HUES48 (cell line): ENCODE measurements around the gene GTF3C1.

Source experiments
- H3K27ac ChIP-seq: one replicate; pipeline ENCODE4 v1.7.0; 2013; ENCODE audit warnings: low read depth, low read length, inconsistent platforms
- H3K27me3 ChIP-seq: 2 replicates; pipeline ENCODE4 v1.6.1; 2013; ENCODE audit warnings: mild to moderate bottlenecking, low read length; ENCODE audit not compliant: control insufficient read depth, insufficient read depth
- H3K36me3 ChIP-seq: 2 replicates; pipeline ENCODE4 v1.6.1; 2013; ENCODE audit warnings: low read length; ENCODE audit not compliant: control insufficient read depth, insufficient read depth
- H3K4me1 ChIP-seq: 2 replicates; pipeline ENCODE4 v1.6.1; 2013; ENCODE audit warnings: mild to moderate bottlenecking, low read length; ENCODE audit not compliant: control insufficient read depth, insufficient read depth
- H3K4me3 ChIP-seq: 2 replicates; pipeline ENCODE4 v1.5.1; 2013; ENCODE audit warnings: mild to moderate bottlenecking, low read depth, low read length
- H3K9ac ChIP-seq: 2 replicates; pipeline ENCODE4 v1.6.1; 2013; ENCODE audit warnings: mild to moderate bottlenecking, low read depth, low read length, moderate library complexity
- H3K9me3 ChIP-seq: 2 replicates; pipeline ENCODE4 v1.6.1; 2013; ENCODE audit warnings: low read length; ENCODE audit not compliant: control insufficient read depth, insufficient read depth

GTF3C1 gene

GRCh38 chr16:27449434-27450195 is 100.1 kb downstream of the GTF3C1 start:
- no peak overlapping the region for H3K27ac ChIP-seq
- H3K36me3 ChIP-seq: no peaks in the 10 kb centered on the region

DNA sequence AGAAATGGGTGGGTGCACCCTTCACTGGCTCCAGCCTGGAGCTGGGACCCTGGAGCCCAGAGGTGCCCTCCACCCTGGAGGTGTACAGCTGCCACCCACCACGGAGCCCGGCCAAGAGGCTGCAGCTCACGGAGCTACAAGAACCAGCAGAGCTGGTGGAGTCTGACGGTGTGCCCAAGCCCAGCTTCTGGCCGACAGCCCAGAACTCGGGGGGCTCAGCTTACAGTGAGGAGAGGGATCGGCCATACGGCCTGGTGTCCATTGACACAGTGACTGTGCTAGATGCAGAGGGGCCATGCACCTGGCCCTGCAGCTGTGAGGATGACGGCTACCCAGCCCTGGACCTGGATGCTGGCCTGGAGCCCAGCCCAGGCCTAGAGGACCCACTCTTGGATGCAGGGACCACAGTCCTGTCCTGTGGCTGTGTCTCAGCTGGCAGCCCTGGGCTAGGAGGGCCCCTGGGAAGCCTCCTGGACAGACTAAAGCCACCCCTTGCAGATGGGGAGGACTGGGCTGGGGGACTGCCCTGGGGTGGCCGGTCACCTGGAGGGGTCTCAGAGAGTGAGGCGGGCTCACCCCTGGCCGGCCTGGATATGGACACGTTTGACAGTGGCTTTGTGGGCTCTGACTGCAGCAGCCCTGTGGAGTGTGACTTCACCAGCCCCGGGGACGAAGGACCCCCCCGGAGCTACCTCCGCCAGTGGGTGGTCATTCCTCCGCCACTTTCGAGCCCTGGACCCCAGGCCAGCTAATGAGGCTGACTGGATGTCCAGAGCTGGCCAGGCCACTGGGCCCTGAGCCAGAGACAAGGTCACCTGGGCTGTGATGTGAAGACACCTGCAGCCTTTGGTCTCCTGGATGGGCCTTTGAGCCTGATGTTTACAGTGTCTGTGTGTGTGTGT is 100.9 kb downstream of the GTF3C1 start:
- no peak overlapping the region for H3K9ac ChIP-seq

More at GRCh38 chr16:27449434-27450195, 100.1 kb downstream of the GTF3C1 start:
- Histone ChIP-seq H3K4me3 (no peak overlapping the region), H3K4me1 (no peaks in the 10 kb centered on the region), H3K27me3 (no peaks in the 10 kb centered on the region), H3K9ac (no peak overlapping the region), H3K9me3 (peaks cover 2% of the 10 kb centered on the region; the same call in 1 of the 2 replicates)

DNA sequence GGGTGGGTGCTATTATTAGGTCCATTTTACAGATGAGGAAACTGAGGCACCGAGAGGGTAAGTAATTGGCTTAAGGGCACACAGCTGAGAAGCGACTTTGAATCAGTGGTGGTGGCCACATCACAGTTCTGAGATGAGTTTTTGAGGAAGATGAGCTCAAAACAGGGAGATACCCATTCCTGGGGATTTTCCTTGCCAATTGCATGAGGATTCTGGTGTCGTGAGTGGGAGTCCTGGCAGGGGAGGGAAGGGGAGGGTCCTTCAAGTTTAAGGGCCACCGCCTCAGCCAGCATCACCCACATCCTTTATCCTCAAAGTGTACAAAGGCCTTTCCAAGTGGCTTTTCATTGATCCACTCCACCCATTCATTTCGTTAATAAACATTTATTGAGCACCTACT is 102.4 kb downstream of the GTF3C1 start:
- H3K27ac ChIP-seq: no peak overlapping the region
- H3K27me3 ChIP-seq: no peaks in the 10 kb centered on the region
- peaks cover 12% of the 10 kb centered on the region for H3K9me3 ChIP-seq
- H3K4me1 ChIP-seq: no peaks in the 10 kb centered on the region
- H3K36me3 ChIP-seq: no peaks in the 10 kb centered on the region
- no peak overlapping the region for H3K4me3 ChIP-seq
- H3K9ac ChIP-seq: no peak overlapping the region

More for the DNA sequence above, 100.9 kb downstream of the GTF3C1 start:
- Histone ChIP-seq H3K36me3 (no peaks in the 10 kb centered on the region), H3K27me3 (no peaks in the 10 kb centered on the region), H3K27ac (no peak overlapping the region), H3K9me3 (peaks cover 11% of the 10 kb centered on the region), H3K4me1 (no peaks in the 10 kb centered on the region), H3K4me3 (no peak overlapping the region)

DNA sequence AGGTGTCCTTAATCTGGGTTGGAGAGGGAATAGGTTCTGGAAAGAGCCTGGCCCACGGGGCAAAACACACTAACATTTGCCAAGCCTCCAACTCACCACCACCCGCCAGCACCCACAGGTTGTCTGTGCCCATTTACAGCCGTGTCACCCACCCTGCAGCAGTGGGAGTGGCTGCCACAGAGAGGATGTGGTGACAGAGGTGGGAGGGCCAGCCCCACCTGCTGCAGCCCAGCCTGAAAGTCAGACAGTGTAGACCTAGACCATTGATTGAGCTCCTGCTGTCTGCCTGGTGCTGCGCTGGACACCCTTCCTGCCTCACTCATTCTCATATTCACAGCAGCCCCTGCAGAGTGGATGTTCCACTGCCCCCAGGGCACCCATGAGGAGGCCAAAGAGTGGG is 103.0 kb downstream of the GTF3C1 start:
- H3K27ac ChIP-seq: no peak overlapping the region
- no peaks in the 10 kb centered on the region for H3K27me3 ChIP-seq
- no peaks in the 10 kb centered on the region for H3K4me1 ChIP-seq
- no peaks in the 10 kb centered on the region for H3K36me3 ChIP-seq
- no peak overlapping the region for H3K9ac ChIP-seq
- no peak overlapping the region for H3K4me3 ChIP-seq
- H3K9me3 ChIP-seq: peaks cover 12% of the 10 kb centered on the region

GRCh38 chr16:27445502-27446175 is 104.1 kb downstream of the GTF3C1 start:
- no peak overlapping the region for H3K4me3 ChIP-seq
- no peaks in the 10 kb centered on the region for H3K36me3 ChIP-seq
- no peaks in the 10 kb centered on the region for H3K27me3 ChIP-seq
- peaks cover 12% of the 10 kb centered on the region for H3K9me3 ChIP-seq
- H3K9ac ChIP-seq: no peak overlapping the region
- H3K27ac ChIP-seq: no peak overlapping the region
- no peaks in the 10 kb centered on the region for H3K4me1 ChIP-seq

DNA sequence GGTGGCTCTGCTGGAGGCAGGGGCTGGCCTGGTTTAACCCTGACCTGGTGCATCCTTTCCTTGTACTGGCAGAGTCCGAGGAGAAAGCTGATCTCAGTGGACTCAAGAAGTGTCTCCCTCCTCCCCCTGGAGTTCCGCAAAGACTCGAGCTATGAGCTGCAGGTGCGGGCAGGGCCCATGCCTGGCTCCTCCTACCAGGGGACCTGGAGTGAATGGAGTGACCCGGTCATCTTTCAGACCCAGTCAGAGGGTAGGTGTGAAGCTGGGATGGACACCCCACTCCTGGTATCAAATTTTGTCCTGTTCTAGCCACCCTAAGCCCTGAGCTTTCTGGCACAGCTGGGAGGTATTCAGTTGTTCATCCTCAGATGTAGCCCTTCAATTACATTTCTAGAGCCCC is 105.2 kb downstream of the GTF3C1 start:
- Histone ChIP-seq H3K9me3 (peaks cover 12% of the 10 kb centered on the region), H3K4me3 (no peak overlapping the region), H3K27me3 (no peaks in the 10 kb centered on the region), H3K9ac (no peak overlapping the region), H3K36me3 (no peaks in the 10 kb centered on the region), H3K27ac (no peak overlapping the region), H3K4me1 (no peaks in the 10 kb centered on the region)

DNA sequence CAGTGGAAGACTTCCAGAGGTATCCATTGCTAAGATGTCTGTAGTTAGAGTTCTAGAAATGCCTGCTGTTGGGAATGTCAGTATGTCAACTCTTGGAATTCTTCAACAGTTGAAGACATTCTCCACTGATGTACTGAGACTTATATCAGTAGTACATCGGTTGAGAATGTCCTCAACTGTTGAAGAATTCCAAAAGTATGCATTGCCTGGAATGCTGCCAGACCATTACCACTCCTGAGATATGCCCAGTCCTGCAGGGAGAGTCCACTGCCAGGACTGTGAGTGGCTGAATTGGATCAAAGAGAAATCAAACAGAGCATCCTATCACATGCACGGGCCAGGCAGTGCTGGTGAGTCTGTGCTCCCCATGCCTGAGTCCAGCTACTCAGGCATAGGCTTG is 105.7 kb downstream of the GTF3C1 start:
- H3K27me3 ChIP-seq: no peaks in the 10 kb centered on the region
- no peak overlapping the region for H3K4me3 ChIP-seq
- H3K9ac ChIP-seq: no peak overlapping the region
- no peak overlapping the region for H3K27ac ChIP-seq
- H3K9me3 ChIP-seq: peaks cover 12% of the 10 kb centered on the region
- H3K36me3 ChIP-seq: no peaks in the 10 kb centered on the region
- no peaks in the 10 kb centered on the region for H3K4me1 ChIP-seq

- no peaks in the 10 kb centered on the region for H3K27me3 ChIP-seq
- H3K36me3 ChIP-seq: no peaks in the 10 kb centered on the region
- no peak overlapping the region for H3K27ac ChIP-seq
- H3K9ac ChIP-seq: no peak overlapping the region
- no peaks in the 10 kb centered on the region for H3K4me1 ChIP-seq
- H3K4me3 ChIP-seq: no peak overlapping the region
- peaks cover 12% of the 10 kb centered on the region for H3K9me3 ChIP-seq
Measured at GRCh38 chr16:27441998-27442397, 107.7 kb downstream of the GTF3C1 start.

DNA sequence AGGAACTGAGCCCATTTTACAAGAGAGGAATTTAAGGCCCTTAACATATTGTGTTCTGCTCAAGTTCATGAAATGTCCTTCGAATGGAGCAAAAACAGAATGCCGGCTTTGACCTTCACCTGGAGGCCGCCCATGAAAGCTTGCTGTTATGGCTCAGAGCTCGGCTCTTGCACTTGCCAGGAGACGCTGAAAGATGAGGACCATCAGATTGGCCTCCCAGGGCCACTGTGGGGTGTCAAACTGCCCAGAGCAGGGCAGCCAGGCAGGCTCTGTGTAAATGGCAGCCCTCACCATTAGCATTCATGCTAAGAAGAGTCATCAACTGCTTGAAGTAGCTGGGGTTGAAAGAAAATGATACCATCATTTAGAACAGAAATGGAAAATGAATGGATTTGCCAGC is 108.4 kb downstream of the GTF3C1 start:
- Histone ChIP-seq H3K36me3 (no peaks in the 10 kb centered on the region), H3K27ac (no peak overlapping the region)

DNA sequence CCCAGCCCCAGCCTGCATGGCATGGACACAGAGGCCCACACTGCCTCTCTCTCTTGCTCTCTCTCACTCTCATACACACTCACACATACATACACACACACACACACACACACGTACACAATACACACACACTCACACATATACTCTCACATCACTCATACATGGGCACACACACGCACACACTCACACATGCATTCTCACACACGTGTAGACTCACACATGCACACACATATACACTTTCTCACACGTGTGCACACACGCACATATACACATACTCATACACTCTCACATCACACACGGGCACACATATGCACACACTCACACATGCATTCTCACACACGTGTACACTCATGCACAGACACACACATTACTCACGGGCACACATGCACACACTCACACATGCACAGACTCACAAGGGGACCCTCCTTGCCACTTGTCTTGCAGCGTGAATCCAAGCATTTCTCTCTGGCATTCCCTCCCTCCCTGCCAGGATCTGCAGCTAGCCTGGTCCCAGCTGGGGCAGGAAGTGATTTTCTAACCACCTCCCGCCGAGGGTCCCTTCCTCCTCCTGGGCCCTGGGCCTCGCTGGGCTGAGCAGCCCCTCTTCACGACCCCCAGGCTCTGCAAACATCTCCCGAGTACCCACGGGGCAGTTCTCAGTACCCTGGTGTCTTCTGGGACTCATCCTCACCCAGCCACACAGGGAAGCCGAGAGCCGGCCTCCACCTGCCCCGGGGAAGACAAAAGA is 110.3 kb downstream of the GTF3C1 start:
- Histone ChIP-seq H3K4me3 (no peak overlapping the region), H3K4me1 (no peaks in the 10 kb centered on the region), H3K9me3 (peaks cover 8% of the 10 kb centered on the region; the same call in 1 of the 2 replicates), H3K27me3 (no peaks in the 10 kb centered on the region), H3K27ac (no peak overlapping the region), H3K36me3 (no peaks in the 10 kb centered on the region), H3K9ac (no peak overlapping the region)

More for the DNA sequence above, 108.4 kb downstream of the GTF3C1 start:
- H3K4me3 ChIP-seq: no peak overlapping the region
- no peaks in the 10 kb centered on the region for H3K4me1 ChIP-seq
- H3K9ac ChIP-seq: no peak overlapping the region
- no peaks in the 10 kb centered on the region for H3K27me3 ChIP-seq
- peaks cover 12% of the 10 kb centered on the region for H3K9me3 ChIP-seq
